A673 (cell line): ENCODE results near the gene TMED6. TPM values are rescaled to one million over a fixed set of nuclear protein-coding genes. Genes with fewer than 3 reads are reported as not detected.

Experiments
- BruUV-seq: library from RNA; stranded (reverse); fragments of 400-500 nt; replicated peaks from 2 replicates; lab custom pipeline; 2021; lab: Mats Ljungman, UMichigan
- CTCF ChIA-PET: fragments of 300-600 bp; sonication (Branson Sonifier 250); formaldehyde crosslinking; loops from one replicate; lab custom pipeline; 2022; ENCODE audit warnings: antibody characterized with exemption; lab: Charles Lee
- POLR2A ChIA-PET: fragments of 300-600 bp; sonication (Branson Sonifier 250); formaldehyde crosslinking; loops from one replicate; lab custom pipeline; 2022; ENCODE audit warnings: antibody characterized with exemption; ENCODE audit not compliant: low non-redundant PET; lab: Charles Lee
- DNase-seq: peaks from one replicate; pipeline ENCODE4 v3.0.0-alpha.2; 2015; ENCODE audit warnings: low spot score
- H3K27ac ChIP-seq: fragments of 200-600 bp; sonication (generic); 2 replicates; pipeline ENCODE4 v1.5.1; 2016; ENCODE audit warnings: mixed run types, low read depth, mild to moderate bottlenecking, mixed read lengths, antibody characterized with exemption, low read length; ENCODE audit not compliant: poor library complexity, severe bottlenecking
- H3K27me3 ChIP-seq: fragments of 200-600 bp; sonication (generic); replicated peaks from 2 replicates; pipeline ENCODE4 v1.6.1; 2017; ENCODE audit warnings: mixed run types, low read depth, mild to moderate bottlenecking, mixed read lengths, antibody characterized with exemption, low read length; ENCODE audit not compliant: insufficient read depth, poor library complexity
- H3K36me3 ChIP-seq: fragments of 200-600 bp; sonication (generic); 2 replicates; pipeline ENCODE4 v1.6.1; 2016; ENCODE audit warnings: mixed run types, mild to moderate bottlenecking, mixed read lengths, antibody characterized with exemption, low read length; ENCODE audit not compliant: insufficient read depth, poor library complexity, severe bottlenecking
- H3K4me1 ChIP-seq: fragments of 200-600 bp; sonication (generic); 2 replicates; pipeline ENCODE4 v1.6.1; 2017; ENCODE audit warnings: mixed run types, mild to moderate bottlenecking, mixed read lengths, antibody characterized with exemption, low read length; ENCODE audit not compliant: insufficient read depth, poor library complexity, severe bottlenecking
- H3K4me3 ChIP-seq: fragments of 200-600 bp; sonication (generic); 2 replicates; pipeline ENCODE4 v1.5.1; 2016; ENCODE audit warnings: low read depth, mixed run types, mild to moderate bottlenecking, mixed read lengths, low read length; ENCODE audit not compliant: poor library complexity, severe bottlenecking
- H3K9me3 ChIP-seq: fragments of 200-600 bp; sonication (generic); 2 replicates; pipeline ENCODE4 v1.6.1; 2016; ENCODE audit warnings: mixed run types, low read depth, mild to moderate bottlenecking, mixed read lengths, antibody characterized with exemption, low read length; ENCODE audit not compliant: poor library complexity, severe bottlenecking
- EZH2 ChIP-seq: fragments of 200-600 bp; sonication (generic); IDR thresholded peaks from 2 replicates; pipeline ENCODE4 v1.6.1; 2017; ENCODE audit warnings: borderline replicate concordance, low read depth, mild to moderate bottlenecking, mixed read lengths, antibody characterized with exemption, low read length; ENCODE audit not compliant: poor library complexity, severe bottlenecking
- intact Hi-C: fragments of 100-400 bp; cut with micrococcal nuclease; formaldehyde crosslinking; loops from one replicate; pipeline ENCODE4 v1.10.0; 2022; ENCODE audit not compliant: unreplicated experiment
- total RNA-seq: library from RNA; stranded (reverse); gene quantifications from 2 replicates; pipeline ENCODE4 v1.2.3, GENCODE V29; 2021
- TF ChIP-seq, protein P1 (sequence below): fragments of 300-800, 200-600 bp; sonication (generic); conservative IDR thresholded peaks from 2 replicates; pipeline ENCODE4 v1.5.1; 2017; ENCODE audit warnings: low read depth, mild to moderate bottlenecking, antibody characterized with exemption, low read length, moderate library complexity, mixed read lengths

The TMED6 gene
- total RNA-seq, 1 experiment from 2014 or later = 1.8 TPM

DNA sequence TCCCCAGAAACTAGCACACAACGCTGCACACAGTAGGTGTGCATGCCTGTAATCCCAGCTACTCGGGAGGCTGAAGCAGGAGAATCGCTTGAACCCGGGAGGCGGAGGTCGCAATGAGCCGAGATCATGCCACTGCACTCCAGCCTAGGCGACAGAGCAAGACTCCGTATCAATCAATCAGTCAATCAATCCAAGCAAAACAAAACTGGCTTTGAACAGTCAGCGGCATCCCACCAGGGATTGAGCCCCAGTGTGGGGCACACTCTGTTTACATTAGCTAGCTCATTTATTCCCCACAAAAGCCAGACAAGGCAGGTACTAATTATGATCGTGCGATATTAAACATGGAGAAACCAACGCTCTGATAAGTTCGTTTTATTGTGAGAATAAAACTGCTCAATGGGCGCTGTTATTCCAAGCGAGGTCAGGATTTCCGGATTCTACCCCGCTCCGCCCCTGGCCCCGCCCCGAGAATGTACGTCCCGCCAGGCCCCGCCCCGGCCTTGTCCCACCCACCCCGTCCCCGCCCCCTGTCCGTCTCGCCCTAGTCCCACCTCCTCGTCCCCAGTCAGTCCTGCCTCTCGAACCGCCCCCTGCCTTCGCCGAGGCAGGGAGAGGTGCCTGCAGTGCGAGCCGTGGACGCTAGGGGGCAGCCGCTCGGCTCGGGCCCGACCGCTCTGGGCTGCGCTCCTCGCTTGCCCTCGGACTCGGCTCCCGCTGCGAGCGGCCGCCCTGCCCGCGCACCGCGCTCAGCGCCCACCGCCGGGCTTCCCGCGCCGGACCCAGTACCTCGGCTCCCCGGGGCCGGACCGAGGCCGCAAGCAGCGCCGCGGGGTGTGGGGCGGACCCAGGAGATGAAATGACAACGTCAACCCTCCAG lies 40.7 kb downstream of the TMED6 start, which contains the start of gene VPS4A:
Gene VPS4A (plus strand): TSS at position 698 of the 880 bp plus-strand sequence. CDS start 162 bp downstream, at position 860.
- CTCF ChIA-PET = no interaction called here
- intact Hi-C loops = no loop called here
- TF ChIP-seq EZH2 = no peak
- TF ChIP-seq, protein P1, sequence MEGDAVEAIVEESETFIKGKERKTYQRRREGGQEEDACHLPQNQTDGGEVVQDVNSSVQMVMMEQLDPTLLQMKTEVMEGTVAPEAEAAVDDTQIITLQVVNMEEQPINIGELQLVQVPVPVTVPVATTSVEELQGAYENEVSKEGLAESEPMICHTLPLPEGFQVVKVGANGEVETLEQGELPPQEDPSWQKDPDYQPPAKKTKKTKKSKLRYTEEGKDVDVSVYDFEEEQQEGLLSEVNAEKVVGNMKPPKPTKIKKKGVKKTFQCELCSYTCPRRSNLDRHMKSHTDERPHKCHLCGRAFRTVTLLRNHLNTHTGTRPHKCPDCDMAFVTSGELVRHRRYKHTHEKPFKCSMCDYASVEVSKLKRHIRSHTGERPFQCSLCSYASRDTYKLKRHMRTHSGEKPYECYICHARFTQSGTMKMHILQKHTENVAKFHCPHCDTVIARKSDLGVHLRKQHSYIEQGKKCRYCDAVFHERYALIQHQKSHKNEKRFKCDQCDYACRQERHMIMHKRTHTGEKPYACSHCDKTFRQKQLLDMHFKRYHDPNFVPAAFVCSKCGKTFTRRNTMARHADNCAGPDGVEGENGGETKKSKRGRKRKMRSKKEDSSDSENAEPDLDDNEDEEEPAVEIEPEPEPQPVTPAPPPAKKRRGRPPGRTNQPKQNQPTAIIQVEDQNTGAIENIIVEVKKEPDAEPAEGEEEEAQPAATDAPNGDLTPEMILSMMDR = peak; percentile 77
- BruUV-seq = no TSS peak
- H3K4me1 ChIP-seq = no peaks in the 10 kb centered on the region
- H3K27me3 ChIP-seq = no peaks in the 10 kb centered on the region
- POLR2A ChIA-PET = no interaction called here
- H3K36me3 ChIP-seq = peaks cover 16% of the 10 kb centered on the region
- peak within 1 kb of the TSS; percentile 96 for H3K27ac ChIP-seq
- peak within 1 kb of the TSS; percentile 100 for H3K4me3 ChIP-seq
- H3K9me3 ChIP-seq = no peaks in the 10 kb centered on the region
- peak; percentile 97 for DNase-seq

DNA sequence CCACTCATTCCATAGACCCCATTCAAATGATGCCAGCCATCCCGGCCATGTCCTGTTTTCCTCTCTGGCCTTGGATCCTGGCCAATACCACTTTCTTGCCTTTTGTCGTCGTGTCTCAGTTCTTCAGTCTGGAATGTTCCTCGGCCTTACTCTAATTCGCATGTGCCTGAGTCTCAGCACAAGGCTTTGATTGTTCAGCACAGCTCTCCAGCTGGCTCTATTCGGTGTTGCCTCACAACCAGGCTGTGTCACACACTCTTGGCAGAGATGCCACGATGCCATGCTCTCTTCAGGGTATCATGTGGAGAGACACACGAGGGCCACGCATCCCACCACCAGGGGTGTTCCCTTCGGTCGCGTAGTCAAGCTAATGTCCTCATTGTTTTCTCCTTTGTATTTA lies 42.3 kb downstream of the TMED6 start:
- ChIA-PET CTCF (no interaction called here), POLR2A (no interaction called here)
- no peak for TF ChIP-seq EZH2
- TF ChIP-seq, protein P1 = no peak
- BruUV-seq = no TSS peak
- Histone ChIP-seq H3K9me3 (no peaks in the 10 kb centered on the region), H3K36me3 (peaks cover under 1% of the 10 kb centered on the region), H3K27ac (no peak overlapping the region), H3K27me3 (no peaks in the 10 kb centered on the region), H3K4me1 (no peaks in the 10 kb centered on the region), H3K4me3 (no peak overlapping the region)
- no peak for DNase-seq
- intact Hi-C loops = no loop called here

DNA sequence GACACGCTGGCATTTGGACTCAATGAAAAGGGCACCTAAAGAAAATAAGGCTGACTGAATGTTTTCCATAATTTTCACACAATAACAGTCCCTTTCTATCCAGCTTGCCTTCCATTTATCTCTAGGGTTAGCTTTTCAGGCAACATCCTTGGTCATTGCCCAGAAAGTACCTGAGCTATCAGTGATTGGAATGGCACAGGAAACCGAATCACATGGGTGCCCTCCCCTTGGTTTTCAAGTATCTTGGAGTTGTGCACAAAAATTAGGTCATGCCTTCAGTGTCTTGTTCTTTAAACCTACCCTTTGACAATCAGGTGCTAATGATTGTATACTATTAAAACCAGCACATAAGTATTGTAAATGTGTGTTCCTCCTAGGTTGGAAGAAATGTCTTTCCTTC lies 43.7 kb downstream of the TMED6 start:
- no peak for DNase-seq
- no peak overlapping the region for H3K27ac ChIP-seq
- H3K4me3 ChIP-seq = no peak overlapping the region
- no peaks in the 10 kb centered on the region for H3K4me1 ChIP-seq
- no peaks in the 10 kb centered on the region for H3K9me3 ChIP-seq
- H3K36me3 ChIP-seq = peaks cover 8% of the 10 kb centered on the region
- TF ChIP-seq EZH2 = no peak
- TF ChIP-seq, protein P1 = no peak
- no peaks in the 10 kb centered on the region for H3K27me3 ChIP-seq
- CTCF ChIA-PET = no interaction called here
- no TSS peak for BruUV-seq
- intact Hi-C loops = no loop called here
- POLR2A ChIA-PET = no interaction called here
